ENCODE results near the gene LY6G5B. TPM values are rescaled to one million over a fixed set of nuclear protein-coding genes. Genes with fewer than 3 reads are reported as not detected.

LY6G5B gene
- total and polyA plus RNA-seq, 2 of the 4 experiments (the other 2 are of a cell fraction): 2.2 to 13.6 TPM

GRCh38 chr6:31720196-31720770, 50.5 kb downstream of the LY6G5B start:
- in situ Hi-C loops (cut with MboI; ENCODE audit: low sequenced_read_pairs): no loop called here
- no TSS peak for BruUV-seq (replicated peaks)

More at GRCh38 chr6:31720196-31720770, 50.5 kb downstream of the LY6G5B start:
- Histone ChIP-seq H2BK15ac (ENCODE audit: low read depth, low read length) (no peak overlapping the region), H3K4me2 (ENCODE audit: low read depth, low read length) (no peak overlapping the region), H2AK9ac (replicated peaks; ENCODE audit: low read depth, low read length, poor library complexity) (no peak overlapping the region), H3K27me3 (ENCODE audit: control insufficient read depth, insufficient read depth, low read length) (peaks cover 3% of the 10 kb centered on the region; the same call in 1 of the 2 replicates), H4K5ac (ENCODE audit: low read depth, low read length) (no peak overlapping the region), H3K4me3 (ENCODE audit: insufficient read depth, low read depth, low read length) (no peak overlapping the region), H4K20me1 (ENCODE audit: insufficient read depth, low read length) (no peaks in the 10 kb centered on the region), H3K14ac (replicated peaks; ENCODE audit: low read depth, low read length) (no peak overlapping the region), H3K4me1 (ENCODE audit: control insufficient read depth, insufficient read depth, low read length) (no peaks in the 10 kb centered on the region), H2AK5ac (ENCODE audit: low read depth, low read length) (no peak overlapping the region), H3K9me1 (ENCODE audit: insufficient read depth, low read length) (peaks cover 4% of the 10 kb centered on the region; the same call in 1 of the 2 replicates), H2BK20ac (ENCODE audit: low read depth, low read length) (no peak overlapping the region), H3K23ac (ENCODE audit: low read depth, low read length) (no peak overlapping the region), H4K8ac (ENCODE audit: low read depth in 2 of 2, low read length in 2 of 2) (no peak overlapping the region), H3K18ac (ENCODE audit: low read depth, low read length) (no peak overlapping the region), H2AFZ (replicated peaks; ENCODE audit: low read length, poor library complexity) (no peak overlapping the region), H3K36me3 (ENCODE audit: control insufficient read depth, insufficient read depth, low read length) (no peaks in the 10 kb centered on the region), H4K91ac (ENCODE audit: insufficient read depth, low read depth, low read length) (no peak overlapping the region), H2BK5ac (ENCODE audit: low read depth, low read length, poor library complexity, severe bottlenecking) (no peak overlapping the region), H3K27ac (ENCODE audit: insufficient read depth, low read length) (no peak overlapping the region), H3K79me1 (ENCODE audit: low read depth in 1 of 2, low read length in 2 of 2) (no peaks in the 10 kb centered on the region), H3K56ac (ENCODE audit: extremely low read depth, insufficient read depth, low read length) (no peak overlapping the region), H3K9ac (ENCODE audit: low read depth, low read length) (no peak overlapping the region), H3K9me3 (ENCODE audit: control insufficient read depth, insufficient read depth, low read length) (no peaks in the 10 kb centered on the region), H2BK120ac (ENCODE audit: low read depth, low read length) (no peak overlapping the region), H3K4ac (ENCODE audit: low read depth, low read length) (no peak overlapping the region)
- TF ChIP-seq FOS (IDR thresholded peaks at IDR 0.05; ENCODE audit: low read depth, low read length) (no peak), POLR2A (IDR thresholded peaks at IDR 0.05; ENCODE audit: low read depth, low read length) (no peak), RCOR1 (IDR thresholded peaks at IDR 0.05; ENCODE audit: insufficient replicate concordance, low read length) (no peak), CHD1 (IDR thresholded peaks at IDR 0.05; ENCODE audit: low read depth, low read length) (no peak), USF2 (IDR thresholded peaks at IDR 0.05; ENCODE audit: low read depth, low read length) (no peak), RFX5 (IDR thresholded peaks at IDR 0.05; ENCODE audit: low read depth, low read length) (no peak), ELK1 (IDR thresholded peaks at IDR 0.05; ENCODE audit: borderline replicate concordance, low read depth, low read length) (no peak), RAD21 (IDR thresholded peaks at IDR 0.05; ENCODE audit: low read length) (no peak), MAFK (IDR thresholded peaks at IDR 0.05; ENCODE audit: low read depth, low read length) (no peak)
- dilution Hi-C loops (cut with HindIII; ENCODE audit: low sequenced_read_pairs, unreplicated experiment): no loop called here
- ATAC-seq (ENCODE audit: low read depth) (no peak), DNase-seq (no peak)
- CTCF ChIA-PET: no interaction called here
- no CpG with 5 or more reads among the region's 5 CpGs for WGBS, 2 experiments (ENCODE audit: extremely low coverage in 2 of 2, insufficient read length in 1 of 2)
- intact Hi-C loops (cut with micrococcal nuclease): no loop called here
- POLR2A ChIA-PET (ENCODE audit: unreplicated experiment): no interaction called here

Data from IMR-90 (cell line).